Uterus (tissue), 2 donors: Measurements from ENCODE around the gene CCNY.

Experiments used
- CTCF ChIP-seq, 4 experiments: fragments of 200-600 bp in 2 of 4; fragments of 450-650 bp in 2 of 4; sonication (generic) in 2 of 4; IDR thresholded peaks; one replicate each; pipeline ENCODE4 v1.5.1; 2016 to 2019; ENCODE audit warnings: antibody characterized with exemption in 4 of 4, mild to moderate bottlenecking in 2 of 4, moderate library complexity in 1 of 4
- POLR2A ChIP-seq, 2 donors: fragments of 450-650 bp; IDR thresholded peaks; one replicate each; pipeline ENCODE4 v1.6.1; 2016; ENCODE audit warnings: antibody characterized with exemption in 2 of 2, mild to moderate bottlenecking in 1 of 2, moderate library complexity in 1 of 2

GRCh38 chr10:35585903-35586535 lies 249.7 kb downstream of the CCNY start:
- no peak for TF ChIP-seq CTCF (IDR thresholded peaks at IDR 0.05)
- TF ChIP-seq POLR2A (IDR thresholded peaks at IDR 0.05) = no peak
